GM12878 (cell line): ENCODE measurements around the gene ENTREP1. TPM values are rescaled to one million over a fixed set of nuclear protein-coding genes. Genes with fewer than 3 reads are reported as not detected.

ENCODE experiments used
- ATAC-seq: fragments of 200-7000 bp; cut with Tn5 transposase; 3 replicates; pipeline ENCODE4 v1.9.1; 2020; ENCODE audit warnings: mild to moderate bottlenecking, moderate library complexity
- BruUV-seq: library from RNA; stranded (reverse); fragments of 400-500 nt; replicated peaks from 2 replicates; lab custom pipeline; 2021; lab: Mats Ljungman, UMichigan
- CTCF ChIA-PET: fragments of 300-600 bp; sonication (Branson Sonifier 250); formaldehyde crosslinking; extraction: SDS; loops from one replicate; lab custom pipeline; 2021; ENCODE audit warnings: inconsistent platforms; lab: Yijun Ruan, JAX
- POLR2A ChIA-PET: fragments of 350-600 bp; formaldehyde crosslinking; extraction: SDS; loops from one replicate; lab custom pipeline; 2021; ENCODE audit warnings: inconsistent platforms; lab: Charles Lee
- RAD21 ChIA-PET: fragments of 300-600 bp; sonication (Branson Sonifier 250); formaldehyde crosslinking; loops from one replicate; lab custom pipeline; 2023; ENCODE audit warnings: antibody characterized with exemption; ENCODE audit not compliant: unreplicated experiment; lab: Charles Lee
- SMC1A ChIA-PET: fragments of 300-600 bp; sonication (Branson Sonifier 250); formaldehyde crosslinking; loops from one replicate; lab custom pipeline; 2023; ENCODE audit not compliant: unreplicated experiment, uncharacterized antibody; lab: Charles Lee
- DNase-seq: peaks from one replicate; pipeline ENCODE4 v3.0.0-alpha.2; 2011; ENCODE audit warnings: low read depth, low spot score
- FAIRE-seq: peaks from 3 replicates; lab custom pipeline; 2011; peaks lifted over from hg19 to GRCh38; lab: Jason Lieb, UNC
- H2AFZ ChIP-seq: 2 replicates; pipeline ENCODE4 v1.6.0; 2011; ENCODE audit warnings: low read depth, low read length, control low read depth; ENCODE audit not compliant: control insufficient read depth
- H3K27ac ChIP-seq: 2 replicates; pipeline ENCODE4 v1.5.1; 2011; ENCODE audit warnings: control low read depth; ENCODE audit not compliant: control insufficient read depth, insufficient read depth
- H3K27me3 ChIP-seq, 2 experiments: replicated peaks in 1 of 2; 2 replicates each; pipeline versions ENCODE4 v1.6.0 to v1.6.1; 2011; ENCODE audit warnings: low read length in 1 of 2; ENCODE audit not compliant: control insufficient read depth in 2 of 2, insufficient read depth in 2 of 2
- H3K36me3 ChIP-seq, 2 experiments: 2 replicates each; pipeline ENCODE4 v1.5.1; 2011; ENCODE audit warnings: low read length in 1 of 2; ENCODE audit not compliant: control insufficient read depth in 2 of 2, insufficient read depth in 2 of 2
- H3K4me1 ChIP-seq: 2 replicates; pipeline ENCODE4 v1.6.1; 2011; ENCODE audit warnings: mild to moderate bottlenecking, low read length, moderate library complexity, mixed read lengths; ENCODE audit not compliant: control insufficient read depth, insufficient read depth
- H3K4me2 ChIP-seq: 2 replicates; pipeline ENCODE4 v1.6.0; 2011; ENCODE audit warnings: control low read depth; ENCODE audit not compliant: control insufficient read depth, insufficient read depth
- H3K4me3 ChIP-seq: fragments of 200-600 bp; sonication (generic); 2 replicates; pipeline ENCODE4 v1.5.1; 2016
- H3K79me2 ChIP-seq: 2 replicates; pipeline ENCODE4 v1.6.0; 2011; ENCODE audit warnings: low read length; ENCODE audit not compliant: control insufficient read depth, insufficient read depth
- H3K9ac ChIP-seq: 2 replicates; pipeline ENCODE4 v1.8.0; 2011; ENCODE audit warnings: low read length, control low read depth, mixed read lengths; ENCODE audit not compliant: control insufficient read depth, insufficient read depth
- H3K9me3 ChIP-seq: replicated peaks from 3 replicates; pipeline ENCODE4 v1.5.1; 2011; ENCODE audit warnings: mild to moderate bottlenecking, low read length; ENCODE audit not compliant: control insufficient read depth, insufficient read depth
- H4K20me1 ChIP-seq: 2 replicates; pipeline ENCODE4 v1.6.0; 2011; ENCODE audit not compliant: control insufficient read depth, insufficient read depth
- ATF7 ChIP-seq: fragments of 450-650 bp; IDR thresholded peaks from 2 replicates; pipeline ENCODE4 v1.6.1; 2016; ENCODE audit warnings: low read depth, mild to moderate bottlenecking
- BCLAF1 ChIP-seq: fragments of 450-650 bp; IDR thresholded peaks from 2 replicates; pipeline ENCODE4 v1.6.1; 2017; ENCODE audit warnings: antibody characterized with exemption, mild to moderate bottlenecking, moderate library complexity
- BMI1 ChIP-seq: fragments of 450-650 bp; IDR thresholded peaks from 2 replicates; pipeline ENCODE4 v1.6.1; 2016; ENCODE audit warnings: mild to moderate bottlenecking, moderate library complexity, borderline replicate concordance
- CHD2 ChIP-seq: IDR thresholded peaks from 2 replicates; pipeline ENCODE4 v1.6.1; 2011; ENCODE audit warnings: low read depth, low read length, improper control_type of control experiment, borderline replicate concordance
- CHD4 ChIP-seq: fragments of 200-600 bp; sonication (generic); IDR thresholded peaks from 2 replicates; pipeline ENCODE4 v1.6.1; 2016; ENCODE audit warnings: mild to moderate bottlenecking
- PKNOX1 ChIP-seq: fragments of 450-650 bp; IDR thresholded peaks from 2 replicates; pipeline ENCODE4 v1.6.1; 2016; ENCODE audit warnings: mild to moderate bottlenecking
- RFX5 ChIP-seq: IDR thresholded peaks from 2 replicates; pipeline ENCODE4 v1.6.1; 2011; ENCODE audit warnings: low read depth, low read length, improper control_type of control experiment
- SIN3A ChIP-seq: IDR thresholded peaks from 2 replicates; pipeline ENCODE4 v1.6.1; 2012; ENCODE audit warnings: low read depth, low read length, improper control_type of control experiment
- SMC3 ChIP-seq: IDR thresholded peaks from 2 replicates; pipeline ENCODE4 v1.6.1; 2011; ENCODE audit warnings: low read length, improper control_type of control experiment, borderline replicate concordance
- SPI1 ChIP-seq: IDR thresholded peaks from 2 replicates; pipeline ENCODE4 v1.6.1; 2011; ENCODE audit warnings: low read depth, mild to moderate bottlenecking, low read length, moderate library complexity, borderline replicate concordance; ENCODE audit not compliant: insufficient read depth
- TAF1 ChIP-seq: IDR thresholded peaks from 2 replicates; pipeline ENCODE4 v1.6.1; 2011; ENCODE audit warnings: mild to moderate bottlenecking, low read depth, low read length, borderline replicate concordance
- TARDBP ChIP-seq: IDR thresholded peaks from 2 replicates; pipeline ENCODE4 v1.6.1; 2016; ENCODE audit warnings: borderline replicate concordance
- ZBED1 ChIP-seq: IDR thresholded peaks from 2 replicates; pipeline ENCODE4 v1.6.1; 2016; ENCODE audit warnings: borderline replicate concordance
- ZSCAN29 ChIP-seq: fragments of 450-650 bp; IDR thresholded peaks from 2 replicates; pipeline ENCODE4 v1.6.1; 2017; ENCODE audit warnings: mild to moderate bottlenecking, moderate library complexity
- WGBS: methylation state at CpG from one replicate; pipeline ENCODE4 v1.1.6; 2016; ENCODE audit warnings: low lambda C conversion rate; ENCODE audit not compliant: insufficient replicate concordance, insufficient coverage; ENCODE audit errors: missing lambda C conversion rate; 5-methylcytosine and 5-hydroxymethylcytosine counted together
- in situ Hi-C: fragments of 300-500 bp; cut with MboI; formaldehyde crosslinking; loops from 9 replicates; pipeline ENCODE4 v1.14.3; 2018; ENCODE audit warnings: mixed read lengths
- intact Hi-C: fragments of 100-400 bp; cut with micrococcal nuclease; formaldehyde crosslinking; loops from one replicate; pipeline ENCODE4 v1.14.2; 2022; ENCODE audit not compliant: unreplicated experiment
- polyA plus RNA-seq, 11 experiments: library from polyadenylated mRNA; depleted of rRNA in 4 of 11; unstranded in 6 of 11; stranded (reverse) in 5 of 11; fragments of >200 nt; fragmentation: Nextera tagmentation in 4 of 11; fragmentation: Illumina TruSeq in 1 of 11; extraction: Ambion mirVana in 4 of 11; extraction: Trizol in 1 of 11; gene quantifications; 1 replicate in 1 of 11; 2 replicates in 10 of 11; pipeline versions ENCODE4 v1.2.1 to v1.2.3, GENCODE V29; 2011 to 2016; ENCODE audit warnings: inconsistent platforms in 2 of 11, missing spikeins in 2 of 11, low read depth in 1 of 11
- total RNA-seq, 4 experiments: library from RNA; depleted of rRNA in 3 of 4; stranded (reverse); fragments of >200 nt in 3 of 4; fragmentation: Illumina TruSeq in 1 of 4; extraction: Trizol in 1 of 4; gene quantifications; 2 replicates each; pipeline versions ENCODE4 v1.2.1 to v1.2.3, GENCODE V29; 2013 to 2021
- TF ChIP-seq, protein P1 (sequence below): fragments of 450-650 bp; IDR thresholded peaks from 2 replicates; pipeline ENCODE4 v1.6.1; 2018; ENCODE audit warnings: borderline replicate concordance, mild to moderate bottlenecking; ENCODE audit not compliant: partially characterized antibody
- TF ChIP-seq, protein P2 (sequence below): fragments of 450-650 bp; IDR thresholded peaks from 2 replicates; pipeline ENCODE4 v1.6.1; 2017; ENCODE audit warnings: mild to moderate bottlenecking, low read depth, inconsistent platforms; ENCODE audit not compliant: poor library complexity, severe bottlenecking

ENTREP1 gene
- total and polyA plus RNA-seq, 10 of the 15 experiments (the other 5 are each of a cell fraction or from before 2014, with no cell fraction given) = not detected

- no peaks in the 10 kb centered on the region for H3K27me3 ChIP-seq
- 96% methylated on average over 1 of the region's 1 CpG for WGBS
- H3K9me3 ChIP-seq = no peaks in the 10 kb centered on the region
- RAD21 ChIA-PET = no interaction called here
- no peaks in the 10 kb centered on the region for H3K4me1 ChIP-seq
- no peak overlapping the region for H2AFZ ChIP-seq
- FAIRE-seq (no peak), ATAC-seq (no peak)
- no peak overlapping the region for H3K9ac ChIP-seq
- no peak overlapping the region for H3K4me2 ChIP-seq
- no peak overlapping the region for H3K4me3 ChIP-seq
- TF ChIP-seq ZBED1 = no peak
- no peak for TF ChIP-seq SIN3A
- TF ChIP-seq TAF1 = no peak
- TF ChIP-seq ATF7 = no peak
- no peak for TF ChIP-seq TARDBP
- no peak for TF ChIP-seq SPI1
- no peak for TF ChIP-seq BMI1
- TF ChIP-seq ZSCAN29 = no peak
- no peak for TF ChIP-seq PKNOX1
- TF ChIP-seq, protein P1, sequence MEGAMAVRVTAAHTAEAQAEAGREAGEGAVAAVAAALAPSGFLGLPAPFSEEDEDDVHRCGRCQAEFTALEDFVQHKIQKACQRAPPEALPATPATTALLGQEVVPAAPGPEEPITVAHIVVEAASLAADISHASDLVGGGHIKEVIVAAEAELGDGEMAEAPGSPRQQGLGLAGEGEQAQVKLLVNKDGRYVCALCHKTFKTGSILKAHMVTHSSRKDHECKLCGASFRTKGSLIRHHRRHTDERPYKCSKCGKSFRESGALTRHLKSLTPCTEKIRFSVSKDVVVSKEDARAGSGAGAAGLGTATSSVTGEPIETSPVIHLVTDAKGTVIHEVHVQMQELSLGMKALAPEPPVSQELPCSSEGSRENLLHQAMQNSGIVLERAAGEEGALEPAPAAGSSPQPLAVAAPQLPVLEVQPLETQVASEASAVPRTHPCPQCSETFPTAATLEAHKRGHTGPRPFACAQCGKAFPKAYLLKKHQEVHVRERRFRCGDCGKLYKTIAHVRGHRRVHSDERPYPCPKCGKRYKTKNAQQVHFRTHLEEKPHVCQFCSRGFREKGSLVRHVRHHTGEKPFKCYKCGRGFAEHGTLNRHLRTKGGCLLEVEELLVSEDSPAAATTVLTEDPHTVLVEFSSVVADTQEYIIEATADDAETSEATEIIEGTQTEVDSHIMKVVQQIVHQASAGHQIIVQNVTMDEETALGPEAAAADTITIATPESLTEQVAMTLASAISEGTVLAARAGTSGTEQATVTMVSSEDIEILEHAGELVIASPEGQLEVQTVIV = no peak
- no peak for TF ChIP-seq BCLAF1
- no peak for TF ChIP-seq CHD2
- TF ChIP-seq CHD4 = no peak
- TF ChIP-seq, protein P2, sequence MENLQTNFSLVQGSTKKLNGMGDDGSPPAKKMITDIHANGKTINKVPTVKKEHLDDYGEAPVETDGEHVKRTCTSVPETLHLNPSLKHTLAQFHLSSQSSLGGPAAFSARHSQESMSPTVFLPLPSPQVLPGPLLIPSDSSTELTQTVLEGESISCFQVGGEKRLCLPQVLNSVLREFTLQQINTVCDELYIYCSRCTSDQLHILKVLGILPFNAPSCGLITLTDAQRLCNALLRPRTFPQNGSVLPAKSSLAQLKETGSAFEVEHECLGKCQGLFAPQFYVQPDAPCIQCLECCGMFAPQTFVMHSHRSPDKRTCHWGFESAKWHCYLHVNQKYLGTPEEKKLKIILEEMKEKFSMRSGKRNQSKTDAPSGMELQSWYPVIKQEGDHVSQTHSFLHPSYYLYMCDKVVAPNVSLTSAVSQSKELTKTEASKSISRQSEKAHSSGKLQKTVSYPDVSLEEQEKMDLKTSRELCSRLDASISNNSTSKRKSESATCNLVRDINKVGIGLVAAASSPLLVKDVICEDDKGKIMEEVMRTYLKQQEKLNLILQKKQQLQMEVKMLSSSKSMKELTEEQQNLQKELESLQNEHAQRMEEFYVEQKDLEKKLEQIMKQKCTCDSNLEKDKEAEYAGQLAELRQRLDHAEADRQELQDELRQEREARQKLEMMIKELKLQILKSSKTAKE = no peak
- TF ChIP-seq RFX5 = no peak
- no peak for TF ChIP-seq SMC3
- TF ChIP-seq, all 136 proteins: peak for 0
- intact Hi-C loops (no loop called here), in situ Hi-C loops (no loop called here)
- Histone ChIP-seq H3K36me3 (no peaks in the 10 kb centered on the region), H3K27ac (no peak overlapping the region), H4K20me1 (no peaks in the 10 kb centered on the region), H3K79me2 (no peaks in the 10 kb centered on the region)
- DNase-seq = no peak
- no TSS peak for BruUV-seq
- ChIA-PET POLR2A (no interaction called here), SMC1A (no interaction called here), CTCF (no interaction called here)
Observed at GRCh38 chr9:69355232-69355631, 30.2 kb downstream of the ENTREP1 start.
